Fibroblast of upper back skin (primary cell): ENCODE results near the gene STUB1.

ENCODE experiments used
- DNase-seq: peaks from one replicate; pipeline ENCODE4 v3.0.0-alpha.2; 2013

STUB1 gene

DNA sequence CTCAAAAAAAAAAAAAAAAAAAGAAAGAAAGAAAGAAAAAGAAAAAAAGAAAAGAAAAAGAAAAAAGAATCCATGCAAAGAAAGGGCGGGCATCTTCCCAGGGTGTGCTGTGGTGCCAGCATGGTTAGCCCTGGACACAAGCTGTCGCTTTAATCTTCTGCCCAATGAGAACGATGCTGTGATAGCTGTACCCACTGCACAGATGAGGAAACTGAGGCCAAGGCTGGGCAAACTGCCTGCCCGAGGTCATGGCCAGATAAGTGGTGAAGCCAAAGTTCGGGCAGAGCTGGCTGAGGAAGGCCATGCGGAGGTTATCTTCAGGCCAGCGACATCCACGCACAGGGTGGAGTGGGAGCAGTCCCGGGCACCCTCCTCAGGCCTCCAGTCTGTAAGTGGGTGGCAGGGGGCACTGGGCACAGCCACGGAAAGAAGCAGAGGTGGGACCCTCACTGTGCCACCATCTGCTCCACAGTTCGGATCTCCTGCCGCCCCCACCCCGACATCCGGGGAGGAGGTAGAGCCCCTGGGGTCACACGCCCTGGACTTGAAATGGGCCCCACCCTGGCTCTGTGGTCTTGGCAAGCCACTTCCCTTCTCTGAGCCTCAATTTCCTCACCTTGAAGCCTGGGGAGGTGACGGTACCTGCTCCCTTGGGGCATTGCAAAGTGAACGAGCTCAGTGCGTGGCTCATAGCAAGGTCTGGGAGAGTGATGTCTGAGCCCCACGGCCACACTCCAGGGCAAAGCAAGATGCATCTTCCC is 18.9 kb downstream of the STUB1 start:
- no peak for DNase-seq

- no peak for DNase-seq
Observed at GRCh38 chr16:700684-701584, 20.7 kb downstream of the STUB1 start.

GRCh38 chr16:702341-702740 is 22.1 kb downstream of the STUB1 start:
- DNase-seq: no peak

GRCh38 chr16:703406-703805 is 23.2 kb downstream of the STUB1 start:
- no peak for DNase-seq

GRCh38 chr16:704047-704446 is 23.8 kb downstream of the STUB1 start:
- DNase-seq: no peak

DNA sequence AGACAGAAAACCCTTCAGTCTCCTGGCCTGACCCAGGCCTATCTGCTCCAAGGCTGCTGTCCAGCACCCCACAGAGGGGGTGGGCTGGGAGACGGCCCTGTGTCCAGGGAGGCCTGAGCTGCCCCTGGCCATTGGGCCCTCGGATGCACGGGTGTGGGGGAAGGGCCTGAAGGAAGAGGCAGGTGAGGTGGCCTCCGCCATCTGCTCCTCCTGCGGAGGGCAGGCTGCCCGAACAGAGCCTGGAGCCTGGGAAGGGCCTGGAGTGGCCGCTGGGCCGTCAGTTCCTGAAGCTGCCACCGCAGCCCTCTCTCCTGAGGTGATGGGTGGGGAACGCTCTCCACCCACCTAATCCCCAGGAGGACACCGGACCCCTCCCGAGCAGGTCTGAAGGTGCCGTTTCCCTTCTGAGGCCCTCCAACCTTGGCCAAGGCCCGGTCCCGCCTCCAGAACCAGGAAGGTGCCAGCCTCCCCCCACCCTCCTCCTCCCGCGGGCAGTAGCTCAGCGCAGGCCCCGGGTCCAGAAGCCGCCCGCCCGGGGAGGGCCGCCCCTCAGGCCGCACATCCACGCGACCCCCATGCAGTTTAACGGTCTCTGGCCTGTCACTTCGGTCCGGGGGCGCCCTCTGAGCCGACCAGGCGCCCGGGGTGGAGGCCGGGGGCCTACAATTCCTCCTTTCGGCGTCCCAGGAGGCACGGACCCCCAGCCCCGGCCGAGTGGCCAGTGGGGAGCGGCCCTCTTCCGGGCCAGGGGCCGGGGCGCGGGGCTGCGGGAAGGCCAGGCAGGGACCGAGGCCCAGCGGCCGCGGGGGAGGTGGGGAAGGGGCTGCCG is 24.6 kb downstream of the STUB1 start:
- no peak for DNase-seq

DNA sequence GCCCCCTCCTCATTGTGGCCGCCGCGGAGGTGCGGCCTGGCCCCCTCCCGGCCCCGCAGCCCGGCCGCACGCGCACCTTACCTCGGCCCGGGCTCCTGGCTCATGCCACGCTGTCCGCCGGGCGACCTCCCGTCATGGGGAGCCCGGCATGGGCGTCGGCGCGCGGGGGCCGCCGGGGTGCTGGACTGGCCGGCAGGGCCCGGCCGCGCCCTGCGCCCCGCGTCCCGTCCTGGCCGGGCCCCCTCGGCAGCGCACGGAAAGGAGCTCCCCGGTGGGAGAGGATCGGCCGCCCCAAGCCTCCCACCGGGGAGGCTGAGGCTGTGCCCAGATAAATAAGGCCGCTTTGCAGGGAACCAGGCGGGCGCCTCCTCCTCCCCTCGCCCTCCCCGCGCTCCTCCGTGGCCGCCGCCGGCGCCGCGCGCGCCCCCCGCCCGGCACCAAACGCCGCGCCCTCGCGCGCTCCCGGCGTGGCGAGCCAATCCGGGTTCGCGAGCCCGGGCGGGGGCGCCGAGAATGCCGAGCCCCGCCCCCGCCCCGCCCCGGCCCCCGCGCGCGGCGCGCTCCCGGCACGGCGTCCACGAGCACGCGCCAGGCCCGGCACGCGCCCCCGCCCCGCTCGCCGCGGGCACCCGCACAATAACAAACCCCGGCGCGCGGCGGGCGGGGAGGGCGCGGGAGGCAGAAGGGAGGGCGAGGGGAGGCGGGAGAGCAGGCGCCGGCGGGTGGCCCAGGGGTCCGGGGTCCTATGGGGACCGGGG is 25.4 kb downstream of the STUB1 start, which contains the start of gene FBXL16:
Gene FBXL16 (minus strand): TSS at position 371 of the 758 bp plus-strand sequence. CDS start 8,396 bp downstream, outside the sequence.
- no peak for DNase-seq

DNA sequence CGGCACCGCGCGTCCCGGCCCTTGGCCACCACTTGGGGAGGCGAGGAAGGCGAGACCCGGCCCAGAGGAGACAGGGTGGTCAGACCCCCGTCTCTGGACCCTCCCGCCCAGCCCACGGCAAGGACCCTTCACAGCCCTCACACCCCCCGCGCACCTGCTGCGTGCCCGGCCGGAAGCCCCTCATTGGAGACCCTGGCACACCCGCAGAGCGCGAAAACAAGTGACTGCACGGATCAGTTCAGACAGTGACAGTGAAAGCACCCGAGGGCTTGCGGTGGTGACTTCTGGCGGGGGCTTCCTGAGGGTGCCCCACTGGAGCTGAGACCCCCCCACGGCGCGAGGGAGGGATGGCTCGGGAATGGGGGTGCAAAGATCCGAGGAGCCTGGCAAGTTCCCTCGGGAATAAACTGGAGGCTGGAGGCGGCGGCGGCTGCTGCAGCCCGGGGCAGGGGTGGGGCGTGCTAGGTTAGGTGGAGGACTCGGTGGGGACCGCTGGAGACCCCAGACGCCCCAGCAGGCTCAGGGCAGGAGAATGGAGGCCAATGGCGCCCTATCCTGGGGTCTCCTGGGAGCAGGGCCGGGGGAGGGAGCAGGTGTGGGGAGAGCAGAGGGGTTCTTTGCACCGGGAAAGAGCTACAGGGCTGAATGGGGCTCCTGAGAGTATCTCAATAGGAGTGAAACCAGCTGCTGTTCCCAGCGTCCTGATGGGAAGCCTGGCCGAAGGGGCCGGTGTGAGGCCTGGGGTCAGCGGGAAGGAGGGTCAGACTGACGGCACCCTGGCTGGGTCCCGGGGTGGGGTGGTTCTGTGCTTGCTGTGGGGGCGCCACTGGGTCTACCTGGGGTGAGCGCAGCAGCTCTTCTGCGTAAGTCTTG is 26.2 kb downstream of the STUB1 start:
- no peak for DNase-seq

- no peak for DNase-seq
Observed at GRCh38 chr16:707062-707538, 26.9 kb downstream of the STUB1 start.

DNA sequence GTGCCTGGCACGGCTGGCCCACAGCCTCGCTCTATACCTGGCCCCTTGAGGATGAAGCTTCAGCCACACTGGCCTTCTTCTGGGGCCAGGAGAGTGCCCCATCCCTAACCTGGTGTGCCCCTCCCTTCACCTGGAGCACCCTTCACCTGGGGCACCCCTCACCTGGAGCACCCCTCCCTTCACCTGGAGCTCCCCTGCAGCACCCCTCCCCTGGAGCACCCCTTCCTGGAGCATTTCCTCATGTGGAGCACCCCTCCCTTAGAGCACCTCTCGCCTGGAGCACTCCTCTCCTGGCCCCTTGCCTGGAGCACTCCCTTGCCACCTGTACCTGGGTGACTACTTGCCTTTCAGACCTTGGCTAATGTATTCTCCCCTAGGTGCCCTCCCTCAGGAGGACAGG is 27.8 kb downstream of the STUB1 start:
- no peak for DNase-seq

DNA sequence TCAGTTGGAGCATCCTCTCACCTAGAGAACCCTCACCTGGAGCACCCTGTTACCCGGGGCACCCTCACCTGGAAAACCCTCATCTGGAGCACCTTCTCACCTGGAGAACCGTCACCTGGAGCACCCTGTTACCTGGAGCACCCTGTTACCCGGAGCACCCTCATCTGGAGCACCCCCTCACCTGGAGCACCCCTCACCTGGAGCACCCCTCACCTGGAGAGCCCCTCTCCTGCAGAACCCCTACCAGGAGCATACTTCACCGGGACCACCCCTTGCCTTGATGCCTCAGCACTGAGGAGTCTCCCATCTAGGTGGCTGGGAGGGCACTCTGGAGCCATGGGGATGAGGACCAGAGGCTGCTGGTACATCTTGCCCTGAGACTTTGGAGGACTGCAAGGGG is 28.7 kb downstream of the STUB1 start:
- DNase-seq: no peak

DNA sequence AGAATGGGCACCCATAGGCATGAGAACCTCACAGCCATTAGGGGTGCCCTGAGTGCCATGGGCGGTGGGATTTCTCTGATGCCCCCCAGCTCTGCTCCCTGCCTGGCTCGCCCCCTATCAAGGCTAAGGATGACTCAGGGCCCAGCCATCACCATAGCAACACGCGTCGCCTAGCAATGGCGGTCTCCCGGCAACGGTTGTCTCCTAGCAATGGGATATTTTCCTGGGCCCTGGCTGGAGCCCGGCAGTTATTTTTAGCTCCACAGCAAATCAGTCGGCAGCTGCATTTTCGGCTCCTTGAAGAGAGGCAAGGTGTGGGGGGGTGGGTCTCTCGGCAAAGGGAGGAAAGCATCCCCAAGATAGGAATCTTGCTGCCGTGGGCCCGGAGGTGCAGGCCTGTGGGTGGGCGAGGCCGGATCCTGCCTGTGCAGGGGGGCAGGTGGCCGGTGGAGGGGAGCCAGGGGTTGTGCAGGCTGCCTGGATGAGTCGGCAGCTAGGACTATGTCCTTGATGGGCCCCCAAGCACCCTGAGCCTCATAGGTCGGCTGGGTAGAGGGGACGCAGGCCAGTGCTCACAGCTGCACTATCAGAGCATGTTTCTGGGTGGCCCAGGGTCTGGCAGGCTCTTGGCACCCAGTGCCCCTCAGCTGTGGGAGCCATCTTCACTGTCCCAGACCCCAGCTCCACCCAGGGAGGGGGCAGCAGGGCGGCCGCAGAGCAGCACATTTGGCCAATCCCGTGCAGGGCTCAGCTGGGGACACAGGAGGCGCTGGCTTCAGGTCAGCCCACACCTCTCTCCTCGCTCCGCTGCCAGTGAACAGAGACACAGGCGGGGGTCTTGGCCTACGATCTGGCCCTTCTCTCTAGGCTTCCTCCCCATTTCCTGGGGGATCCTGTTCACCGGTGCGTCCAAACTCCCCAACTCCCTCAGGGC is 29.6 kb downstream of the STUB1 start:
- DNase-seq: peak; percentile 79

DNA sequence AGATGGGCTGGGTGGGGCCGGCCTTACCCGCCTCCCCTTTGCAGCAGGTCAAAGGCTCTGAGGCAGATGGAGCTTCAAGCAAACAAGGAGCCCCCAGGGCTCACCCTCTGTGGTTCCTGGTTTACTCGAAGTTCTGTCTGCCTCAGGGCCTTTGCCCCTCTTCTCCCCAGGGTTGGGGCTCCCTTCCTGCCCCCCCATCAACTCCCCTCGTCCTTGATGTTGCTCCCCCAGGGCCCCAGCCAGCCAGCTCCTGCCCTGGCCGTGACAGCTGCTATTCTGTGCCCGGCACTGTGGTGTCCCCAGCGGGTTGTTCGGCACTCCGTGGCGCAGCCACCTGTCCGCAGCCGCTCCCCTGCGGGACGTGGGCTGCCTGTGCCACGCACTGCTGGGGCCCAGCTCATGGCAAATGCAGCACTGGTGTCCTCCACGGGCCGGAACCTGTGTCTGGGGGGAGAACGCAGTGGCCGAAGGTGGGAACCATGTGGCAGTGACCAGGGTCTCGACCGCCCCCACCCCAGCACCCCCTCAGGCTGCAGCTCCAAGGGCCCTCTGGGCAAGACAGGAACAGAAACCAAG is 30.4 kb downstream of the STUB1 start:
- no peak for DNase-seq

DNA sequence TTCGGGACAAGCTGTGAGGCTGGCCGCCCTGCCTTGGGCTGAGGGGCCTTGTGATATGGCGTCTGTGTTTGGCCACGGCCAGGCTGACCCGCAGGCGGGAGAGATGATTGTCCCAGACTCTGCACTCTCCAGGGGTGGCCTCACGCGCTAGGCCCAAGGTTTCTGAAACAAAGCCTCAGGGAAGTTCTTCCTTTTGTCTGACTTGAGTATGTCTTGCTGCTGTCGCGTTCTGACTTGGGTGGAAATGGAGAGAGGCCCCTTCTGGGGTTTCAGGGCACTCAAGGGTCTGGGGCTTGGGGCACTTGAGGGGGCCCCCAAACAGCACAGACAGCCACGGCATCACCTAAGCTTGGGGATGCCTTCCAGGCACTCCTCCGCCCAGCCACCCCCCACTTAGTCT is 30.9 kb downstream of the STUB1 start:
- DNase-seq: no peak

DNA sequence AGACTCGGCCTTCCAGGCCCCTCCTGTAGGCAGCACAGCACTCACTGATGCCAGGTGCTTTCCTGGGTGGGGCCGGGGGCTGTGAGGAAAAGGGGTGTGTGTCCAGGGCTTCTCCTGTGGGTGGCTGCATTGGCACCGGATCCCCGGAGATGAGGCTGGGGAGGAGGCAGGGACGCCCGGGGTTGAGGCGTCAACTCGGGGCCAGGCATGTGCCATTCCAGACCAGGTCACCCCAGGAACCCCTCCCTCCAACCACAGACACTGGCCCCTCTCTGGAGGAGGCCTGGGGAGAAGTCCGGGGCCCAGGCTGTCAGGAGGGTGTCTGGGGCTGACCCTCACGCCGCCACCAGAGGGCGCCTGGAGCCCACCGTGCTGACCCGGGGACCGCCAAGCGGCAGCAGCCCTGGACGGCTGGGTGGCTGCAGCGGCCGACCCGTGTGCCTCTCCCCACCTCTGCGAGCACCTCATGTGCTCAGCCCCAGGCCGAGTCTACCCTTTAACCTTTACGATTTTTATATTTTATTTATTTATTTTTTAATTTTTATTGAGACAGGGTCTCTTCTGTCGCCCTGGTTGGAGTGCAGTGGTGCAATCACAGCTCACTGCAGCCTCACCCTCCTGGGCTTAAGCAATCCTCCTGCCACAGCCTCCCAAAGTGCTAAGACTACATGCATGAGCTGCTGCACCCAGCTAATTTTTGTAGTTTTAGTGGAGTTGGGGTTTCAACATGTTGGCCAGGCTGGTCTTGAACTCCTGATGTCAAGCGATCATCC is 31.5 kb downstream of the STUB1 start:
- peak; percentile 58 for DNase-seq

DNA sequence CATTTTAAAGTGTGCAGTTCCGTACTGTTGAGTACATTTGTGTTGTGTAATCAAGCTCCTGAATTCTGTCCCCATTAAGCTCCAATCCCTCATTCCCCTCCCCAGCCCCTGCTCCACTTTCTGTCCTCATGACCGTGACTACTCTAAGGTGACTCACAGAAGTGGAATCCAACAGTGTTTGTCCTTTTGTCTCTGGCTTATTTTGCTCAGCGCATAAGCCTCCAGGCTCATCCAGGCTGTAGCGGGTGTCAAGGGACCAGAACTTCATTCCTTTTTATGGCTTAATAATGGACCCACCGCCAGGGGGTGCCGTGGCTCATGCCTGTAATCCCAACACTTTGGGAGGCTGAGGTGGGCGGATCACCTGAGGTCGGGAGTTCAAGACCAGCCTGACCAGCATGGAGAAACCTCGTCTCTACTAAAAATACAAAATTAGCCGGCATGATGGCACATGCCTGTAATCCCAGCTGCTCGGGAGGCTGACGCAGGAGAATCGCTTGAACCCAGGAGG is 32.6 kb downstream of the STUB1 start:
- DNase-seq: peak; percentile 87

GRCh38 chr16:714079-714478 is 33.9 kb downstream of the STUB1 start:
- DNase-seq: no peak
